ENCODE data around the gene BAIAP2.

The BAIAP2 gene

GRCh38 chr17:81161972-81162371 is 127.0 kb downstream of the BAIAP2 start:
- no peak for DNase-seq

GRCh38 chr17:81162491-81162890 is 127.5 kb downstream of the BAIAP2 start:
- no peak for DNase-seq

- no peak for DNase-seq
Measured at GRCh38 chr17:81163051-81163695, 128.2 kb downstream of the BAIAP2 start.

DNA sequence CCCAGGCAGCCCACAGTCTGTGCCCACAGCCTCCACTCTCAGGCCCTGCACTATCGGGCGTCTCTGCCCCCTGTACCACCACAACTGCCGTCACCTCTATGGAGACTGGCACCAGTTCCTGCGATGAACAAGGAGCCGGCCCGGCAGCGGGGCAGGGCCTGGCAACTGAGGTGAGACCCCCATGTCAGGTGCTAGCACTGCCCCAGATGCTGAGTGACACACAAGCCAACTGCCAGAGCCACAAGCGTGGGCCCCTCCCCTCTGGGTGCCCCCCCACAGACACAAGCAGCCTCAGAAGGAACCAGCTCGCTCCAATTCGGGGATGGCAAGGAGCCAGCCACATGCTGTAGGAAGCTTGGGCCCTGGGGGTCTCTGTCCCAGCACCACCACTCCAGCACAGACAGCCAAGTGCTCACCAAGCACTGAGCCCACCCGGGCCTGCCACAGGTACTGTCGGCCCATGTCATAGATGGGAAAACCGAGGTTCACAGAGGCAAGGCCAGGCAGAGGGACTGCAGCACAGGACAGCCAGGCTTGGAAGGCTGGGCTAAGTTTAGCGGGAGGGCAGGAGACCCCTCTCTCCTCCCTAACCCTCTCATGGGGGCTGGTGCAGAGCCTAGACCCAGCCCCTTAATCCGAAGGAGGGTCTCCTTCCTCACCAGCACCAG is 128.9 kb downstream of the BAIAP2 start:
- no peak for DNase-seq

GRCh38 chr17:81164371-81165245 is 129.7 kb downstream of the BAIAP2 start:
- DNase-seq, result no peak

DNA sequence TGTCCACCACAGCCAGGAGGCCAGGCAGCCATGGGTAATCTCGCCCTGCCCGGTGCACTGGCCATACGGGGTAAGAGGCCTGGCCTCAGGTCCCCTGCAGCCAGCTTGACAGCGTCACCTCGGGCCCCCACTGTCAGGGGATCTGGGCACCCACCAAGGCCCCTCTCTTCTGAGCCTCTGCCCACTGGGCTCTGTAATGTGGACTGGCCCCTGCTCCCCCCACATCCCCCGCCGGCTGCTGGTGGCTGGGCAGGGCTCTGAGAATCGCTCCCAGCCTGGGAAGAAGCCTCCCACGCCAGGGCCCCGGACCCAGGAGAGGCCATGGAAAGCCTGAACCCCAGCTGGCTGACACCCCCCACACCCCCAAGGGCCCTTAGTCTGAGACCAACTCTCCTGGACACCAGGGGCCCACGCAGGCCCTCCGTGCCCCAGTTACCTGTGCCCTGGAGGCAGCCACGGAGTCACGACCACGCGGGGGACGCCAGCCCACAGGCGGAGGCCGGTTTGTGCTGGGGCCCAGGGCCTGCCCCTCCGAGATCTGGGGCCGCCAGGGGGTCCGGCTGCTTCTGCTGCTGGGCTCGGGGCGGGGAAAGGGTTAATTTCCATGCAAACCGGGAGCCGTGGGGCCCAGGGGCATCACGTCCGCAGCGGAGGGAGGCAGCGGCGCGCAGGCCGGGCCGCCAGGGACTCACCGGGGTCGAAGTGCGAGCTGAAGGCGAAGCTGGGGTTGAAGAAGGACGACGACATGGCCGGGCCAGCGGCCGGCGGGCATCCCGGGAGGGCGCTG is 130.5 kb downstream of the BAIAP2 start, which contains the start of gene PVALEF:
Gene PVALEF (plus strand): TSS at position 262 of the 787 bp plus-strand sequence. CDS start 15,720 bp downstream, outside the sequence.
- no peak for DNase-seq

GRCh38 chr17:81166033-81166492 is 131.1 kb downstream of the BAIAP2 start, which contains the start of gene AATK:
AATK (minus strand) TSS chr17:81166221; CDS start chr17:81165992, 229 bp downstream.
- no peak for DNase-seq

Measured in fibroblast of skin of abdomen (primary cell).